Measurements from ENCODE around the gene SPATS2L. TPM values are rescaled to one million over a fixed set of nuclear protein-coding genes. Genes with fewer than 3 reads are reported as not detected.

Gene SPATS2L
- total and polyA plus RNA-seq, 2 of the 13 experiments (the other 11 are each of a cell fraction or from before 2014, with no cell fraction given), result 154 to 212 TPM

DNA sequence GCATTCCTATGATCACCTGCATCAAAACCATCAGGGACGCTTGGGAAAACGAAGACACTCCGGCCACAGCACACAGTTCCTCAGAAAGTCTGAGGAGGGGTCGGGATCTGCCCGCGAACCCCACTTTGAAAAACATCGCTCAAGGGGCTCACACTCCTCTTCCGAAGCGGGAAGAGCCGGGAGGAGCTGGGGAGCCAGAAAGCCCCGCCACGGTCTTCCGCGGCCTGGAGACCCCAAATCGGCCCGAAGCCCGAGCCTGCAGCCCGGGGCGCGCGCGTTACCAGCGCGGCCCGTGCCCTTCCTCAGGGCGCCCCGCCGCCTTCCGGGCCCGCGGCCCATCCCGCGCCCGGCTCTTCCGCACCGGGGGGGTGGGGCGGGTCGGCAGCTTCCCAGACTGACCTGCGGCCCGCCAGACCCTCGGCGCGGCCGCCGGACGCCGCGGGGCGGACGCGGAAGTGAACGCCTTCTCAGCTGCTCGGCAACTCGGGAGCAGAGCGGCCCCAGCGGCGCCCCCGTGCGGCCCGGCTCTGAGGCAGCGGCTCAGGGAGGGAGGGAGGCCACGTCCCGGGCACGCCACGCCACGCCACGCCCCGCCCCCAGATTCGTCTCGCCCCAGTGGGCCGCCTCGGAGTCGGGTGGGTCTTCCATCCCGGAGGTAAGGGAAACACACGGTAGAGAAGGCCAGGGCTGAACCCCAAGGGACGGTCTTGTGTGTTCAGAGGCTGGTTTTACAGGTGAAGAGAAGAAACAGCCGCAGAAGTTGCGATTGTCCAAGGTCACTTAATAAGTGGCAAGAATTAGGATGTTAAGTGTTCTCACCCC is 203.3 kb downstream of the SPATS2L start, which contains the start of gene KCTD18 (continued):
- TF ChIP-seq ZNF572 (CRISPR knock-in tag; IDR thresholded peaks at IDR 0.05) (peak; percentile 83; the same call in 1 of the 2 replicates), BHLHE40 (IDR thresholded peaks at IDR 0.05; ENCODE audit: low read length) (peak; percentile 45; the same call in 1 of the 2 replicates), ZNF589 (CRISPR knock-in tag; conservative IDR thresholded peaks at IDR 0.05) (peak; percentile 55; the same call in 1 of the 2 replicates), REPIN1 (CRISPR knock-in tag; IDR thresholded peaks at IDR 0.05; ENCODE audit: borderline replicate concordance, low read depth) (peak; percentile 79; the same call in 1 of the 2 replicates), TEAD3 (CRISPR knock-in tag; optimal IDR thresholded peaks at IDR 0.05; ENCODE audit: borderline replicate concordance) (peak; percentile 65), ZBTB1 (CRISPR knock-in tag; IDR thresholded peaks at IDR 0.05; ENCODE audit: borderline replicate concordance) (no peak), ZKSCAN1 (IDR thresholded peaks at IDR 0.05; ENCODE audit: low read length) (no peak; the same call in 1 of the 2 replicates), RFX3 (CRISPR knock-in tag; IDR thresholded peaks at IDR 0.05) (no peak), HIVEP1 (CRISPR knock-in tag; IDR thresholded peaks at IDR 0.05) (no peak), MAF1 (CRISPR knock-in tag; IDR thresholded peaks at IDR 0.05; ENCODE audit: borderline replicate concordance) (no peak), NR2C2 (CRISPR knock-in tag; IDR thresholded peaks at IDR 0.05; ENCODE audit: borderline replicate concordance) (peak; percentile 73; the same call in 1 of the 2 replicates), BCL6 (CRISPR knock-in tag; IDR thresholded peaks at IDR 0.05) (0 out of 2 replicates have a peak, but pooled peaks have one; percentile 27), ZNF460 (CRISPR knock-in tag; IDR thresholded peaks at IDR 0.05; ENCODE audit: borderline replicate concordance) (no peak), NR1H2 (CRISPR knock-in tag; IDR thresholded peaks at IDR 0.05; ENCODE audit: borderline replicate concordance, low read depth) (0 out of 2 replicates have a peak, but pooled peaks have one; percentile 37), ISL2 (CRISPR knock-in tag; IDR thresholded peaks at IDR 0.05) (0 out of 2 replicates have a peak, but pooled peaks have one; percentile 30), ZNF7 (CRISPR knock-in tag; IDR thresholded peaks at IDR 0.05) (no peak), ZNF24 (IDR thresholded peaks at IDR 0.05) (peak; percentile 39), ZNF331 (CRISPR knock-in tag; IDR thresholded peaks at IDR 0.05) (peak; percentile 88), ZNF780A (CRISPR knock-in tag; IDR thresholded peaks at IDR 0.05) (peak; percentile 27; the same call in 1 of the 2 replicates), ZNF605 (CRISPR knock-in tag; IDR thresholded peaks at IDR 0.05) (no peak; the same call in 1 of the 2 replicates), SRSF4 (IDR thresholded peaks at IDR 0.05; ENCODE audit: low read depth, low read length, poor library complexity, severe bottlenecking) (no peak), ZNF205 (CRISPR knock-in tag; IDR thresholded peaks at IDR 0.05) (peak; percentile 88; the same call in 1 of the 2 replicates)
- TF ChIP-seq, protein P1, sequence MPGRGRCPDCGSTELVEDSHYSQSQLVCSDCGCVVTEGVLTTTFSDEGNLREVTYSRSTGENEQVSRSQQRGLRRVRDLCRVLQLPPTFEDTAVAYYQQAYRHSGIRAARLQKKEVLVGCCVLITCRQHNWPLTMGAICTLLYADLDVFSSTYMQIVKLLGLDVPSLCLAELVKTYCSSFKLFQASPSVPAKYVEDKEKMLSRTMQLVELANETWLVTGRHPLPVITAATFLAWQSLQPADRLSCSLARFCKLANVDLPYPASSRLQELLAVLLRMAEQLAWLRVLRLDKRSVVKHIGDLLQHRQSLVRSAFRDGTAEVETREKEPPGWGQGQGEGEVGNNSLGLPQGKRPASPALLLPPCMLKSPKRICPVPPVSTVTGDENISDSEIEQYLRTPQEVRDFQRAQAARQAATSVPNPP (CRISPR knock-in tag; IDR thresholded peaks at IDR 0.05), result peak; percentile 86
- TF ChIP-seq, protein P2, sequence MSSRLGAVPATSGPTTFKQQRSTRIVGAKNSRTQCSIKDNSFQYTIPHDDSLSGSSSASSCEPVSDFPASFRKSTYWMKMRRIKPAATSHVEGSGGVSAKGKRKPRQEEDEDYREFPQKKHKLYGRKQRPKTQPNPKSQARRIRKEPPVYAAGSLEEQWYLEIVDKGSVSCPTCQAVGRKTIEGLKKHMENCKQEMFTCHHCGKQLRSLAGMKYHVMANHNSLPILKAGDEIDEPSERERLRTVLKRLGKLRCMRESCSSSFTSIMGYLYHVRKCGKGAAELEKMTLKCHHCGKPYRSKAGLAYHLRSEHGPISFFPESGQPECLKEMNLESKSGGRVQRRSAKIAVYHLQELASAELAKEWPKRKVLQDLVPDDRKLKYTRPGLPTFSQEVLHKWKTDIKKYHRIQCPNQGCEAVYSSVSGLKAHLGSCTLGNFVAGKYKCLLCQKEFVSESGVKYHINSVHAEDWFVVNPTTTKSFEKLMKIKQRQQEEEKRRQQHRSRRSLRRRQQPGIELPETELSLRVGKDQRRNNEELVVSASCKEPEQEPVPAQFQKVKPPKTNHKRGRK (CRISPR knock-in tag; IDR thresholded peaks at IDR 0.05), result peak; percentile 89
- TF ChIP-seq, protein P3, sequence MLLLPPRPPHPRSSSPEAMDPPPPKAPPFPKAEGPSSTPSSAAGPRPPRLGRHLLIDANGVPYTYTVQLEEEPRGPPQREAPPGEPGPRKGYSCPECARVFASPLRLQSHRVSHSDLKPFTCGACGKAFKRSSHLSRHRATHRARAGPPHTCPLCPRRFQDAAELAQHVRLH (CRISPR knock-in tag; IDR thresholded peaks at IDR 0.05; ENCODE audit: borderline replicate concordance, low read depth), result peak; percentile 94
